HG03575 (cell line): ENCODE measurements around the gene UPF1.

ENCODE experiments used
- ATAC-seq: cut with Tn5 transposase; IDR thresholded peaks from one replicate; pipeline ENCODE4 v1.9.1; 2021; ENCODE audit not compliant: unreplicated experiment, insufficient number of reproducible peaks, low FRiP score; ENCODE audit errors: extremely low read depth

The UPF1 gene

DNA sequence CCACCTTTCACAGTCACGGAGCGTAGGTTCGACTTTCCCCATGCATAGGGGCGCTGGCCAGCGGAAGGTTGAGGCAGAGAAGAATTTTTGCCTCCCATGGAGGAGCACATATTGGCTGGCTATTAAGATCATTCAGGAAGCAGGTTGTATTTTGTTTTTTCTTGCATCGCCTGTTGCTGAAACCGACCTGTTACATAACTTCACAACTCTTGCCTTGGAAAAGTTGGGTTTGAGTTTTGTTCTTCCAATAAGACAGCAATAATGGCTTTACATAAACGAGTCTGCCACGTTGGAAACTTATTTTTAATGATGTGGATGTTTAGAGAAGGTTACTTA, 1.4 kb downstream of the UPF1 start:
- ATAC-seq: no peak

DNA sequence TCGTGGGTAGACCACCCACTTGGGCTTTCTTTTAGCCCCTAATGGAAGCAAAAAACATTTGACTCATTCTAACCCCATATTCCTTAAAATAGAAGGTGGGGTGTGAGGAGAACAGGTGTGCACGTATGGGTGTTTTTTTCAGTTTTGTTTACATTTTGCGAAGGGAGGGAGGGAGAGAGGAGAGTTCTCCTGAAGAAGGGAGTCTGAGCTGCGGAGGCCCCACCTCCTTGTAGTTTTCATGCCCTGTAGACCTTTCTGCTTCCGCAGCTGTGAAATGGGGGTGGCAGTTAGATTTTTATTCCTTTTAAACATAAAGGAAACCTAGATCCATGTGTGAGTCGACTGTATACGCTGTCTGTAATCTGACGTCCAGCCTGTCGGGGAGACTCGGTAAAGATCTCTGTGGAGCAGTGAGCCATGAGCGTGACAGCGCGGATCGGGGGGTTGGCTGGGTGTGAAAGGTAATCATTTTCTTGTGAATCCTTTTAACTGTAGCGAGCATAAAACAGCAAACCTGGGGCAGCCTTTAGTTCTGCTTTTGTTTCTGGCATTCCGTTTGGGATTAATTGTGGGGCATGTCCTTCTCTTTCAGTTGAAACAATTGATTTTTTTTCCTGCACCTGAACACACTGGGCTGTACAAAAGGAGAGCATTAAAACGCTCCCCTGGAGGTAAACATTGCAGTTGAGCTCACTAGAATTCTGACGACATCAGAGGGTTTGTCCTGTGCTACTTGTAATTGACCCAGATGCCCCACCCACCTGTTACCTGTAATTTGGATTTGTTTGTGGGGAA, 2.3 kb downstream of the UPF1 start:
- ATAC-seq: no peak

DNA sequence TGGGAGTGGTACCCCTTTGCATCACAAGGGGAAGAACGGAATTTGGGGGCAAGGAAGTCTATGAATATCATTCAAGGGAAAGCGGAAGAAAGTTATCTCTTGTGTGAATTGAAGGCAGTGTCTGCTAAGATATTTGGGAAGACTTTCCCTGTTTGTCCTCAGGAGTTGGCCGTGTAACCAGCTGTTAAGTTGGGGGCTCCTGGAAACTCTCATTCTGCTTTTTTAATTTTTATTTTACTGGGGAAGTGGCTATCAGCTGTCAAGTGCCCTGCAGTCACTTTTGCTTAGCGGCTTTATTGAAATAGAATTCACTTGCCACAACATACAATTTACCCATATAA, 2.9 kb downstream of the UPF1 start:
- ATAC-seq: no peak

DNA sequence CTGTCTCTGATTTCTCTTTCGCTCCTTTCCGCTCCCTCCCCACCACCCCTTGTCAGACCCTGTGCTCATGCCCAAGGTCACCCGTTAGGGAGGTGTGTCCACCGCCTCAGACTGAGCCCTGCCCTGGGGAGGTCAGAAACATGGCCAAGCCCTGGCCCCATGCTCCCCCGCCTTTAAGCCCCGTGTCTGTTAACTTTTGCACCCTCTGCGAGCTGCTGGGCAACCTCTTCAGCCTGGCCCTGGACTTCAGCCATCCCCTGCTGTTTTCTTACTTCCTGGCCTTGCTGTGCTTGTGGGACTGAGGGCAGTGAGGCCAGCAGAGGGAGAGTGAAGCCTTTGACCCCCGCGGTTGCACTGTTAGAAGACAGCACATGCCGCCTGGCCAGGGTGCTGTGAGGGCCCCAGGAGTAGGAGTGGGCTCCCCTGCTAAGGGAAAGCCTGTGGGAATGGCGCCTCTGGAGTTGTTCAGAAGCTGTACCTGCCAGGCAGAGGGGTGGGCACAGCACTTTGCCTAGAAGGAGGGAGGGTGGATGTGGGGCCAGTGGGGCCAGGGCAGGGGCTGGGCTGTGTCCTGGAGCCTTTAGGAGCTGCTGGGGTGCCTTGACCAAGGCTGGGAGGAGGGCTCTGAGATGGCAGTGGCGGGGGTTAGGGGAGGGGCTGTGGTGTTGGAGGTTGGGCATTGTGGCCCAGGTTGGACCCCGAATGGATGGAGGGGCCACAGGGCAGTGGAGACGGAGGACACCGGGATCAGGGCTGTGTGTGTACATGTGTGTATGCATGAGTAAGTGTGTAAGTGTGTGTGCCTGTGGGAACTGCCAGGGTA, 7.9 kb downstream of the UPF1 start:
- ATAC-seq: no peak

DNA sequence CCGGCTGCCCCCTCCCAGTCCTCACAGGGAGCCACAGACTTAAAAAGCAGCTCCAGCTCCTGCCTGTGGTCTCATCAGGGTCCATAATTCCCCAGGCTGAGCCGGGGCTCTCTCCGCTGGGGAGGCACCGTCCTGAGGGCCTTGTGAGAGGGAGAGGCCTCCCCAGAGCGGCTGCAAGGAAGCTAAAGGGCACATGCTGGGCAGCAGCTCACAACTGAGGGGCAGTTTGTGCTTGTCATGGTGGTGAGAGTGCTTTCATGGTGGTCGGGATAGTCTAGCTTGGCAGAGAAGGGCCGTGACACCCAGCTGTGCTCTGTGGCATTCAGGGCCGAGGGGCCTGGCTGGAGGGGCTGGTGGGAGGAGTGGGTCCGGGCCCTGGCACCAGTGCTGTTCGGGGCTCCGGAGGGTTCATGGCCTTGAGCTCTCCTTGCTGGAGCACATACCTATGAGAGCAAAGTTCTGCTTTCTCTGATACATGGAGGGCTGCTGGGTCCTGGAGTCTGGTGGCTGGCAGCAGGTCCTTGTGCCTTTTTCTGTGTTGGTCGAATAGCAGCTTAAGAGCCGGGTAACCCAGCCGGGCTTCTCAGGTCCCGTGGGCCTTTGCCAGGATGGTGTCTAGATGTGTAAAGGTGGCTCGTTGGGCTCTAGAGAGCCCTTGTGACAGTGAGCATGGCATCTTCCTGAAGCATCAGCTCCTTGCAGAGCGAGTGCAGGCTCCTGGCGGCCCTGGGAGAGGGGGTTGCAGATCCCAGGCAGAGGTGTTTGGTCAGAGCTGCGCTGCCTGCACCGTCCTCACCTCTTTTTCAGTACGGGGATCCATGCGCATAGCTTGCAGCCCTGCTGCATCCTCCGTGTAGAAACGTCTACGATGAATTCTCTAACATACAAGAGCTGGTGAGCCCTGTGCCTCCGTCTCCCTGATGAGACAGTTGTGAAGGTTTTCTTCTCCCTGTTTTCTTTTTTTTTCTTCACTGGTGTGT, 8.8 kb downstream of the UPF1 start:
- no peak for ATAC-seq

DNA sequence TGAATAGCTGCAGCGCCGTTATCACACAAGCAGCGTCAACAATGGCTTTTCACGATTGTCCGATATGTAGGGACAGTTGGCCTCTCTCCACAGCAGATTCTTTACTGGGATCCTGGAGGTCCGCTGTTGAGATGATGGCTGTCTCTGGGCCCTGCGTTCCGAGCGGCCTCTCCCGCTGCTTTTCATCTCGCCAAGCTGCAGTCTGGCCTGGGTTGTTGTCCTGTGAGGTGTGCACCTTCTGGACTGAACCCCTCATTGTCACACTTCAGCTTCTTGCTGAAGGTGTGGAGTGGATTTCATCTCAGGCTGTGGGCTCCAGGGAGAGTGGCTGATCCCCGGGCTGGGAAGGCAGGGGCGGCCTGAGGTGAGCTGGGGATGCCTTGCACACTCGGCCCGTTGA, 9.6 kb downstream of the UPF1 start:
- no peak for ATAC-seq

DNA sequence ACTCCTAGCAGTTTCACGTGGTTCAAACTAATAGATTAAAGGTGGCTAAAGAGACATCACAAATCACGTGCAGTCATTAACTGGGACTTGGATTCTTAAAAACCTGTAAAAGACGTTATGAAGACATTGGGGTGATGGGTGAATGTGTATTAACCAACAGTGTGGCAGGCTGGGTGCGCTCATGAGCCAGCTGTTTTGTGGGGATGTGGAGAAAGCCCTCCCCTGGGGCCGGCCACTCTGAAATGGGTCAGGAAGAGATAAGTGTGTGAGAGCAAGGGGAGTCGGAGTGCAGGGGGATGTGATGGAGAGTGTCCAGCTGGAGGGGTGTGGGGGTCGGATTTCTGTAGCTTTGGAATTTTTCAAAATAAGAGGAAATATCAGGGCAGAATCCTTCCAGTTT, 10.4 kb downstream of the UPF1 start:
- ATAC-seq: no peak

DNA sequence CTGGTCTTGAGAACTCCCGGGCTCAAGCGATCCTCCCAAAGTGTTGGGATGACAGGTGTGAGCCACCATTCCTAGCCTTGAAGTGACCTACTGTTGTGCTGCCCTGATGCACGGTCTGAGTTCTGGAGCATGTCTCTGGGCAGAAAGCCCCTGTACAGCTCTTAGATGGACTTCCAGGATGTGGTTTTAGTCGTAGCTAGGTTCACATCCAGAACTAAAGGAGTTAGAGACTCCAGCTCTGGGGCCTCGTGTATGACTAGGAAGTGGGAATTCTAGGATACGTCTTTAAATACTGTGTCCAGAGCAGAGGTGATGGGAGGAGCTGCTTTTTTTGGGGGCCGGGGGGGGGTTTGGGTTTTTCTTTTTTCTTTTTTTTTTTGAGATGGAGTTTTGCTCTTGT, 12.2 kb downstream of the UPF1 start:
- ATAC-seq: no peak

DNA sequence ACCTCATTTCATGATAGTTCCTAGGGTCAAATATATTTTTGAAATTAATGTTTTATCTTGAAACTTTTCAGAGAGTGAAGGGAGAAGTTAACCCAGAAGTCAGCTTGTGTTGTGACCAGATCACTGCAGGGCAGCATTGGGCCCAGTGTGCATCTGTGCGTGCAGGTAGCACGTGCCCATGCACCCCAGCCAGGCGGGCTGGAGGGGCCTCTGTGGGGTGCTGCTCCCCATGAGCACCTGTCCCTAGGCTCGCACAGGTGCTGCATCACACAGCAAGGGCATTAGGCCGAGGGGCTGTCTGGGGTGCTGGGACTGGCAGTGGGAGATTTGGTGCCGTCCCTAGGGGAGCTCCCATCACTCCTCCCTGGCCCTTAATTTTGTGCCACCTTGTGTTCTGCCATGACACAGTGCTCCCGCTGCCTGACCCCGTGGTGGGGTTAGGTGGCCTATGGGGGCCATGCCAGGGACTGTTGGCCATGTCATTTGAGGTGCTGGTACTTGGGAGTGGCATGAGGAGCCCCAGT, 13.1 kb downstream of the UPF1 start:
- no peak for ATAC-seq

DNA sequence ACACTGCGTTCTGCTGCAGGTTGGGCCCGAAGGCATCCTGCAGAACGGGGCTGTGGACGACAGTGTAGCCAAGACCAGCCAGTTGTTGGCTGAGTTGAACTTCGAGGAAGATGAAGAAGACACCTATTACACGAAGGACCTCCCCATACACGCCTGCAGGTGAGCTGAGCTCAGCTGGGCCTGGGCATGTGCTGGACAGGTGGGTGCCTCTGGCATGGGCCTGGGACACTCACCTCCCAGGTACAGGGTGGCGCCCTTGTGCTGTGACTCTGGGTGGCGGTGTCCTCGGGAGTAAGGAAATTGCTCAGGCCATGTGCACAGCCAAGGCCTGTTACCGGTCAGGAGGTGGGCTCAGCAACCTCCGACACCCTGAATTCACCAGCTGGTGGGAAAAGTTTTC, 14.2 kb downstream of the UPF1 start:
- ATAC-seq: no peak

DNA sequence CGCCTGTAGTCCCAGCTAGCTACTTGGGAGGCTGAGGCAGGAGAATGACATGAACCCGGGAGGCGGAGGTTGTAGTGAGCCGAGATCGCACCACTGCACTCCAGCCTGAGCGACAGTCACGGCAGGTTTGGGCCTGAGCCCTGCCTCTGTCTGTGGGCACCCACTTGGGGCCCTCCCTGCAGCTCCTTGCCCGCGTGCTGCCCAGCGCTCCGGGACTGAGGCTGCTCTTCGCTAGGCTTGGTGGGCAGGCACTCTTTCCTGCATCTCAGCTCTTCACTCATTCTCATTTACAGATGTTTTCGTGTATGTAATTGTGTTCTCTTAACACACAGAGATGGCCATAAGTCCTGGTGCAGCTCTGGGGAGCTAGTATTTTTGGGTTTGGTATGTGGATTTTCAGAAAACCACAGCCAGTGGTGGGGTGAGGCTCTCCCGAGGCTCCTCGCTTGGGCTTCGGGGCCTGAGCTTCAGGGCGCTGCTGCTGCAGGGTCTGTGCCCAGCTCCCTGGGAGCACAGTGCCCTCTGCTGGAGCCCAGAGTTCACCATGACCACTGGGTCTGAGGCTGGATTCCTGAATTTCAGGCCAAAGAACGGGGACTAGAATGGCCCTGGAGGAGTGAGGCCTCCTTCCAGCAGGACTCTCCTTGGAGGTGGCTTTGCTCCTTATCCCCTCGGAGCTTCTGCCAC, 15.2 kb downstream of the UPF1 start:
- ATAC-seq: no peak

DNA sequence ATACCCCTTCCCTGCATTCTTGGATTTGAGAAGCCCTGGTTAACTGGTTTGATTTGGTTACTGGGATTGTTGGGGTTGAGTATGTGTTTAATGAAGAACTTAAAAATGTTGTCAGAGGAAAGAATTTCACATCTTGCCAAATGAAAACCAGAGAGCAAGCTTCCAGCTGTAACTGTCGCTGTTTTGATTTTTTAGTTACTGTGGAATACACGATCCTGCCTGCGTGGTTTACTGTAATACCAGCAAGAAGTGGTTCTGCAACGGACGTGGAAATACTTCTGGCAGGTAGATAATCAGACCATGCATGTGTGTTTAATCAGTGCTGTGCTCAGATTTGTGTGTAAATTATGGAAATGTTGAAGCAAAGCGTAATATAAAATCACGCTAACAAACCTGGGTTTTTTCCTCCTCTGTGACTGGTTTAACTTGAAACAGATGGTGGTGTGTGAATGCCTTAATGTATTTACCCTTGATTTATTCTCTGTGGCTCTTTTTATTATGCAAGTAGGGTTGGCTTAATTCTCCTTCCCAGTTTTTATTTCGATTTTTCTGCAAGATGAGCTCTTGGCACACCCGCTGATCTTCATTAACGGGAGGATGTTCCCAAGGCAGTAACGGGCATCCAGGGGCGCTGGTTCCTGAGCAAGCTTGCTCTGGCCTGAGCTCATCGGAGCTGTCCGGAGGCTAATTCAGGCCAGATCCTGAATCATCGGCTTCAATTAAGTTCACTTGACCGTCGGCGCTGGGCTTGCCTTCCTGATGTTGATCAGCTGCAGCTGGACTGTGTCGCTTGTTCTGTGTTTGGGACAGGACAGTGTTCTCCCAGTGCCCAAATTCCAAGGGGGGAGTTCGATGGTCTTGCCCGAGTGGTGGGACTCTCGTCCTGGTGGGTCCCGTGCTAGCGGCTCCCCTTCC, 16.0 kb downstream of the UPF1 start:
- no peak for ATAC-seq

DNA sequence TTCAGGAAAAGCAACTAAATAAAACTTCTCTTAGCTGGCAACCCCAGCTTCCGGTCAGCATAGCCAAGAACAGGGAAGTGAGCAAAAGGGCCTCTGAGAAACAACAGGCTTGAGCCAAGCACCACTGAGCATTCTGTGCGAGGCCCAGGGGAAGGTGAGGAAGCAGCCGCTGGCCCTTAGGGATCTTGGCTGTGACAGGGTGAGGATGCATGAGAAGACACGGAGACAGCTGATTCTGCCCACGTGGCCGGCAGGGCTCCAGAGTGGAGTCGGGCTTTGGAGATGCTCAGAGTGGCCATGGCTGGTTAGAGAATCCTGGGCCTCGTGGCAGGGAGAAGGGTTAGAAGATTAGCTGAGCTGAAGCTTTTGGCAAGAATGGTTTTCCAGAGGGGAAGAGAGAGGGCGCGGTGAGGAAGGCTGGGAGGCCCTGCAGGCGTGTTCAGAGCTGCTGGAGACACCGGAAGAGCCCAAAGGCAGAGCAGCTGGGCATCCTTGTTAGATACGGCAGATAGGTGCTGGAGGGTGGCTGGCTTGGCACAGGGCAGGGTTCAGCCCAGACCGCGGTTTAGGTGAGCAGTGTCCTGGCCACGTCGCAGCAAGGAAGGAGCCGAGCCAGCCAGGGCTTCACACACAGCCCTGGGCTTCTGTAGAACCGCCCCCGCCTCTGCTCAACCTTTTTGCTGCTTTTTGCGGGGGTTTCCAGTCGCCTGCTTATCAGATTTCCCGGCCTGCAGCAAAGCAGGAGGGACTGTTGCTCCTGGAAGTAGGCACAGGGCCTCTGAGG, 17.3 kb downstream of the UPF1 start:
- ATAC-seq: no peak

DNA sequence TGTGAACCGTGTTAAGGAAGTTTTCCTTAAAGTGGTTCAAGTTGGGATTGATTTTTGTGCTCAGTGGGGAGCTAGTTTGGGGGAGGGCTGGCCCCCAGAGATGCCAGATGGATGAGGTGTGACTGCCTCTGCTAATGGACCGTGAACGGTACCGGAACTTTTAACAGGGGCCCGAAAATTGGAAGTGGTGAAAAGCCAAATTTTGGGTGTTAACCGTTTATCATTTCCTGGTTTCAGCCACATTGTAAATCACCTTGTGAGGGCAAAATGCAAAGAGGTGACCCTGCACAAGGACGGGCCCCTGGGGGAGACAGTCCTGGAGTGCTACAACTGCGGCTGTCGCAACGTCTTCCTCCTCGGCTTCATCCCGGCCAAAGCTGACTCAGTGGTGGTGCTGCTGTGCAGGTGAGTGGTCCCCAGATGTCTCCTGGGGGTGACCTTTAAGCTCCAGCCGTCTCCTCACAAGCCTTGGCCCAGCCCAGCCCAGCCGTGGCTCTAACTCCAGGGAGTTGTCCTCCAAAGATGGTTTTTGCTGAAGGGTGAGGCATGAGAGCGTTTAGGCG, 18.2 kb downstream of the UPF1 start:
- ATAC-seq: no peak

DNA sequence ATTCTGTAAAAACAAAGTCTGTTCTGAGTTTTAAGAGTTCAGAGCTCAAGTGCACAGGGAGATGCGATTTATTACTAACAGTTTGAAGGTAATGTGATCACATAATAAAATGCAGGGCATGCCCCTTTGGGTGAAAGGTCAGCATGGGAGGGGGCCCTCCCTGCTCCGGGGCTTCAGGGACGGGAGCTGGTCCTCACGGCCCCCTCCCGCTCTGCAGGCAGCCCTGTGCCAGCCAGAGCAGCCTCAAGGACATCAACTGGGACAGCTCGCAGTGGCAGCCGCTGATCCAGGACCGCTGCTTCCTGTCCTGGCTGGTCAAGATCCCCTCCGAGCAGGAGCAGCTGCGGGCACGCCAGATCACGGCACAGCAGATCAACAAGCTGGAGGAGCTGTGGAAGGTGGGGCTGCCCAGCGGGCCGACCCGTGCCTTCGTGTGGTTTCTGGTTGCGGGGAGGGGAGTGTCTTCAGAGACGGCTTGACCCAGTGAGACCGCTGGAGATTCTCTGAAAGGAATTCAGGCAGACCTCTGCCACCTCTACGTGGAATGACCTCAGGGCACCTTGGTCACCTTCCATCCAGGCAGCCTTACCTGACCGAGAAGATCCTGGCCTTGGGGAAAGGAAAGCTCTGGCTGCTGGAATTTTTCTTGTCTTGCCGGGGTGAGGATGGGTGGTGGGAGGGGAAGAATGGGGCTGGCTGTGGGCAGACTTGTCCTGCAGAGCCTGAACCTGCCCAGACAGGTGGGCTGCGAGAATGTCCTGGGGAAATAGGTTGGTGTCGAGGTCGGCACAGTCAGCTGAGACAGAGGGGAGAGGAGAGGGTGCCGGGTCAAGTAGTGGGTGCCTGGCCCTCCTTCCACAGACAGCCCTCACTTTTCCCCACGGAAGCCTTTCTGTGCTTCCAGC, 19.0 kb downstream of the UPF1 start:
- ATAC-seq: no peak
